ENCODE results near the gene LAMC3. TPM values are rescaled to one million over a fixed set of nuclear protein-coding genes. Genes with fewer than 3 reads are reported as not detected.

LAMC3 gene
- total RNA-seq, 1 donor = 0.43 TPM

DNA sequence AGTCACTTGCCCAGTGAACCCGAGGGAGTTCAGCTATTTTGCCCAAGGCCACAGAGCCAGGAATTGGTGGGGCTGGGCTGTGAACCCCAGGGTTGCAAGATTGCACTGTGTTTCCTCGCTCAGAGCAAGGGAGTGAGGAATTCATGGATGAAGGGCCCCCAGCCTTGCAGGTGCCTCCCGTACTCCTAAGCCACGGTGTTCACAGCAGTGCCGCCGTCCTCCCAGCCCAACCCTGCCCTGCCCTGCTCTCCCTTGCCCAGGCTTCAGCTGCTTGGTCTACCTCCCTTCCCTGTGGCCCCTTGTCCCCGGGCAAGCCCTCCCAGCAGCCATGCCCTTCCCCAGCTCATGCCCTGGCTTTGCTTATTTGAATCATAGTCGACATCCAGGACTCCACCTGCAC, 6.1 kb downstream of the LAMC3 start:
- TF ChIP-seq, protein P1, sequence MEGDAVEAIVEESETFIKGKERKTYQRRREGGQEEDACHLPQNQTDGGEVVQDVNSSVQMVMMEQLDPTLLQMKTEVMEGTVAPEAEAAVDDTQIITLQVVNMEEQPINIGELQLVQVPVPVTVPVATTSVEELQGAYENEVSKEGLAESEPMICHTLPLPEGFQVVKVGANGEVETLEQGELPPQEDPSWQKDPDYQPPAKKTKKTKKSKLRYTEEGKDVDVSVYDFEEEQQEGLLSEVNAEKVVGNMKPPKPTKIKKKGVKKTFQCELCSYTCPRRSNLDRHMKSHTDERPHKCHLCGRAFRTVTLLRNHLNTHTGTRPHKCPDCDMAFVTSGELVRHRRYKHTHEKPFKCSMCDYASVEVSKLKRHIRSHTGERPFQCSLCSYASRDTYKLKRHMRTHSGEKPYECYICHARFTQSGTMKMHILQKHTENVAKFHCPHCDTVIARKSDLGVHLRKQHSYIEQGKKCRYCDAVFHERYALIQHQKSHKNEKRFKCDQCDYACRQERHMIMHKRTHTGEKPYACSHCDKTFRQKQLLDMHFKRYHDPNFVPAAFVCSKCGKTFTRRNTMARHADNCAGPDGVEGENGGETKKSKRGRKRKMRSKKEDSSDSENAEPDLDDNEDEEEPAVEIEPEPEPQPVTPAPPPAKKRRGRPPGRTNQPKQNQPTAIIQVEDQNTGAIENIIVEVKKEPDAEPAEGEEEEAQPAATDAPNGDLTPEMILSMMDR (IDR thresholded peaks at IDR 0.05; ENCODE audit: insufficient read depth, low read depth, low read length) = no peak
- H3K4me3 ChIP-seq (ENCODE audit: low read depth, low read length) = no peak overlapping the region

DNA sequence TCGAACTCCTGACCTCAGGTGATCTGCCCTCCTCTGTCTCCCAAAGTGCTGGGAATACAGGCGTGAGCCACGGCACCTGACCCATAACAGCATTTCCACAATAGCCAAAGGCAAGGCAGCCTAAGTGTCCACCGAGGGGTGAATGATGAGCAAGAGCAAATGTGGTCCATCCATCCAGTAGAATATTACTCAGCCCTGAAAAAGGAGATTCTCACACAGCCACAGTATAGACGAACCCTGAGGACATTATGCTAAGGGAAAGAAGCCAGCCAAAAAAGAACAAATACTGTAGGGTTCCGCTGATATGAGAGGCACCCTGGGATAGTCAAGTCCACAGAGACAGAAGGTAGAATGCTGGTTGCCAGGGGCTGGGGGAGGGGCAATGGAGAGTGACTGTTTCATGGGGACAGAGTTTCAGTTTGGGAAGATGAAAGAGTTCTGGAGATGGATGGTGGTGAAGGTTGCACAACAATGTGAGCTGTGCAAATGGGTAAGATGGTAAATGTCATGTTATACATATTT, 7.0 kb downstream of the LAMC3 start:
- DNase-seq (ENCODE audit: low read depth) = peak; percentile 21
- no peak overlapping the region for H3K4me3 ChIP-seq (ENCODE audit: low read depth, low read length)
- TF ChIP-seq, protein P1 (IDR thresholded peaks at IDR 0.05; ENCODE audit: insufficient read depth, low read depth, low read length) = no peak

More for the DNA sequence above, 6.1 kb downstream of the LAMC3 start:
- no peak for DNase-seq (ENCODE audit: low read depth)

DNA sequence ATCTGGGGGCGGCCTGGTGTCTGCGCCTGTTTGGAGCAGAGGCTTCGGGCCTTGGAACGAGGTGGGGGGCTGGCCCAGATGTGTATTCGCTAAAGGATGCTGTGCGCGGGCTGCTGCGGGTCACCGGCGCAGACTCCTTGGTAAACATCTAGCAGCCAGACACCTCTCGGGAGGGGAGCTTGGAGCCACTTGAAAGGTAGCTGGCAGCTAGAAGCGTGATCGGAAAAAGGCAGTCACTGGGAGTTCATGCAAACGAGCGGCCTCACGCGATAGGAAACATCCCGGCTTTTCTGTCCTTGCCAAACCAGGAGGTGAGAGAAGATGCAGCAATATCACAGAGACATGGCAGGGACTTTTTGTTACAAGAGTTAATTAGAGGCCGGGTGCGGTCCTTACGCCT, 8.1 kb downstream of the LAMC3 start:
- TF ChIP-seq, protein P1 (IDR thresholded peaks at IDR 0.05; ENCODE audit: insufficient read depth, low read depth, low read length) = no peak
- H3K4me3 ChIP-seq (ENCODE audit: low read depth, low read length) = no peak overlapping the region
- no peak for DNase-seq (ENCODE audit: low read depth)

GRCh38 chr9:131018621-131019020, 9.6 kb downstream of the LAMC3 start:
- DNase-seq (ENCODE audit: low read depth) = no peak
- no peak overlapping the region for H3K4me3 ChIP-seq (ENCODE audit: low read depth, low read length)
- TF ChIP-seq, protein P1 (IDR thresholded peaks at IDR 0.05; ENCODE audit: insufficient read depth, low read depth, low read length) = peak; percentile 23

DNA sequence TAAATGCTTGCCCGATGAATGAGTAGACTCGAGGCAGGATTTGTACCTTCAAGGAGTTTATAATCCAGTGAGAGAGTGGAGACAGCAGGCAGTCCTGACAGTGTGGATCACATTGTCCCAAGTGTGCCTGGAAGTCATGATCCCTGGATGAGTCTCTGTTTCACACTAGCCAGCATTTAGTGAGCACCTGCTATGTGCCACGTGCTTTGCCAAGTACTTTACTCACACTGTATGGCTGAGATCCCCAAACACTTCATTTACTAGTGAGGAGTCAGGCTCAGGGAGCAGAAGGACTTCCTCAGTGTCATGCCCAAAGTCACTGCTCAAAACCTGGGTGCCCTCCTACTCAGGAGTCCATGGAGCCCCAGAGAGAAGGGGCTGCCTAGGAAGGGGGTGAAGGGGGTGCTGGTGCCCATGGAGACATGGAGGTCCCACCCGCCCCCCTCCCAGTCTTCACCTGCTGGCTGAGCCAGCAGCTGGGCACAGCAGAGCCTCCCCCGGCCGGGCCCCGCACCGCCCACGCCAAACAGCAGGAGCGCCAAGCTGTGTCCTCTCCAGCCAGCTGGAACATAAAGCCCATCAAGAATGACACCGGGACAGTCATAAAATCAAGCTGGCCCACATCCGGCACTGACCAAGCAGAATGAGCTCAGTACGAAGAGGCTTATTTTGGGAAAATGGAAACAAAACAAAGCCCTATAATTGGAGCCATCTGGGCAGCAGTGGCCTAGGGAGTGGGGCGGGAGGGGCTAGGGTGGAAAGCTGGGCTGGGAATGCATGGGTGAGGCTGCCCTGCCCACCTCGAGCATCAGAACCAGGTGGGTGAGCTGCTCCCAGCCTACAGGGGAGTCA, 10.6 kb downstream of the LAMC3 start:
- peak; percentile 87 for DNase-seq (ENCODE audit: low read depth)
- no peak overlapping the region for H3K4me3 ChIP-seq (ENCODE audit: low read depth, low read length)
- TF ChIP-seq, protein P1 (IDR thresholded peaks at IDR 0.05; ENCODE audit: insufficient read depth, low read depth, low read length) = no peak

- TF ChIP-seq, protein P1 (IDR thresholded peaks at IDR 0.05; ENCODE audit: insufficient read depth, low read depth, low read length) = no peak
- DNase-seq (ENCODE audit: low read depth) = peak; percentile 82
Measured at GRCh38 chr9:131020388-131020787, 11.4 kb downstream of the LAMC3 start.

More at GRCh38 chr9:131020388-131020787, 11.4 kb downstream of the LAMC3 start:
- H3K4me3 ChIP-seq (ENCODE audit: low read depth, low read length) = no peak overlapping the region
